ENCODE results near the gene PCDHA4. TPM values are rescaled to one million over a fixed set of nuclear protein-coding genes. Genes with fewer than 3 reads are reported as not detected.

The PCDHA4 gene
- total and polyA plus RNA-seq, 2 of the 13 experiments (the other 11 are each of a cell fraction or from before 2014, with no cell fraction given), result not detected

DNA sequence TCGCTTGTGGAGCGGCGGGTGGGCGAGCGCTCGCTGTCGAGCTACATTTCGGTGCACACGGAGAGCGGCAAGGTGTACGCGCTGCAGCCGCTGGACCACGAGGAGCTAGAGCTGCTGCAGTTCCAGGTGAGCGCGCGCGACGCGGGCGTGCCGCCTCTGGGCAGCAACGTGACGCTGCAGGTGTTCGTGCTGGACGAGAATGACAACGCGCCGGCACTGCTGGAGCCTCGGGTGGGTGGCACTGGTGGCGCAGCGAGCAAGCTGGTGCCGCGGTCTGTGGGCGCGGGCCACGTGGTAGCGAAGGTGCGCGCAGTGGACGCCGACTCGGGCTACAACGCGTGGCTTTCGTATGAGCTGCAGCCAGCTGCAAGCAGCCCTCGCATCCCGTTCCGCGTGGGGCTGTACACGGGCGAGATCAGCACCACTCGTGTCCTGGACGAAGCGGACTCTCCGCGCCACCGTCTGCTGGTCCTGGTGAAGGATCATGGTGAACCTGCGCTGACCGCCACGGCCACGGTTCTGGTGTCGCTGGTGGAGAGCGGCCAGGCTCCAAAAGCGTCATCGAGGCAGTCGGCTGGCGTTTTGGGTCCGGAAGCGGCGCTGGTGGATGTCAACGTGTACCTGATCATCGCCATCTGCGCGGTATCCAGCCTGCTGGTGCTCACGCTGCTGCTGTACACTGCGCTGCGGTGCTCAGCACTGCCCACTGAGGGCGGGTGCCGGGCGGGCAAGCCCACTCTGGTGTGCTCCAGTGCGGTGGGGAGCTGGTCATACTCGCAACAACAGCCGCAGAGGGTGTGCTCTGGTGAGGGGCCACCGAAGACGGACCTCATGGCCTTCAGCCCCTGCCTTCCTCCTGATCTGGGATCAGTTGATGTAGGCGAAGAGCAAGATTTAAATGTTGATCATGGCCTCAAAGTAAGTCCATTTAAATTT, 36.2 kb downstream of the PCDHA4 start:
- Histone ChIP-seq H4K20me1 (ENCODE audit: insufficient read depth, low read length) (no peaks in the 10 kb centered on the region), H3K9ac (ENCODE audit: insufficient read depth, low read depth, low read length) (no peak overlapping the region), H3K4me2 (ENCODE audit: low read depth, low read length) (no peak overlapping the region), H2AFZ (ENCODE audit: low read length) (no peak overlapping the region), H3K4me3 (replicated peaks in 1 of 3; ENCODE audit: insufficient read depth in 1 of 3, low read depth in 2 of 3, low read length in 3 of 3) (no peak overlapping the region), H3K27me3 (ENCODE audit: control insufficient read depth in 1 of 2, insufficient read depth in 2 of 2, low read length in 2 of 2) (no peaks in the 10 kb centered on the region), H3K9me3 (ENCODE audit: low read length) (no peaks in the 10 kb centered on the region), H3K36me3 (replicated peaks in 1 of 2; ENCODE audit: control insufficient read depth in 1 of 2, insufficient read depth in 2 of 2, low read length in 2 of 2) (no peaks in the 10 kb centered on the region), H3K79me2 (ENCODE audit: insufficient read depth, low read length) (no peaks in the 10 kb centered on the region), H3K4me1 (ENCODE audit: insufficient read depth, low read length) (no peaks in the 10 kb centered on the region), H3K27ac (ENCODE audit: extremely low read length, insufficient read depth, low read length) (no peak overlapping the region)
- ChIA-PET POLR2A (no interaction called here), CTCF (ENCODE audit: low intra/inter-chr PET ratio, low total read pairs) (no interaction called here)
- no peak for FAIRE-seq
- no peak for DNase-seq (ENCODE audit: low spot score)
- BruUV-seq (replicated peaks), result no TSS peak
- intact Hi-C loops (cut with micrococcal nuclease; ENCODE audit: unreplicated experiment), result no loop called here
- in situ Hi-C loops (cut with HindIII; ENCODE audit: extremely low pct_ligation_motif_present, low pct_unique_long_range_greater_than_20kb), result no loop called here
- no peak for ATAC-seq
- 80% methylated on average over 62 of the region's 87 CpGs for WGBS (ENCODE audit: low lambda C conversion rate)
- no peak for TF ChIP-seq ZNF550 (CRISPR knock-in tag; IDR thresholded peaks at IDR 0.05; ENCODE audit: borderline replicate concordance)
- TF ChIP-seq KDM5A (IDR thresholded peaks at IDR 0.05; ENCODE audit: borderline replicate concordance, low read length), result no peak
- no peak for TF ChIP-seq ZNF432 (CRISPR knock-in tag; IDR thresholded peaks at IDR 0.05; ENCODE audit: borderline replicate concordance)
- TF ChIP-seq FLYWCH1 (CRISPR knock-in tag; IDR thresholded peaks at IDR 0.05), result no peak
- TF ChIP-seq, protein P1, sequence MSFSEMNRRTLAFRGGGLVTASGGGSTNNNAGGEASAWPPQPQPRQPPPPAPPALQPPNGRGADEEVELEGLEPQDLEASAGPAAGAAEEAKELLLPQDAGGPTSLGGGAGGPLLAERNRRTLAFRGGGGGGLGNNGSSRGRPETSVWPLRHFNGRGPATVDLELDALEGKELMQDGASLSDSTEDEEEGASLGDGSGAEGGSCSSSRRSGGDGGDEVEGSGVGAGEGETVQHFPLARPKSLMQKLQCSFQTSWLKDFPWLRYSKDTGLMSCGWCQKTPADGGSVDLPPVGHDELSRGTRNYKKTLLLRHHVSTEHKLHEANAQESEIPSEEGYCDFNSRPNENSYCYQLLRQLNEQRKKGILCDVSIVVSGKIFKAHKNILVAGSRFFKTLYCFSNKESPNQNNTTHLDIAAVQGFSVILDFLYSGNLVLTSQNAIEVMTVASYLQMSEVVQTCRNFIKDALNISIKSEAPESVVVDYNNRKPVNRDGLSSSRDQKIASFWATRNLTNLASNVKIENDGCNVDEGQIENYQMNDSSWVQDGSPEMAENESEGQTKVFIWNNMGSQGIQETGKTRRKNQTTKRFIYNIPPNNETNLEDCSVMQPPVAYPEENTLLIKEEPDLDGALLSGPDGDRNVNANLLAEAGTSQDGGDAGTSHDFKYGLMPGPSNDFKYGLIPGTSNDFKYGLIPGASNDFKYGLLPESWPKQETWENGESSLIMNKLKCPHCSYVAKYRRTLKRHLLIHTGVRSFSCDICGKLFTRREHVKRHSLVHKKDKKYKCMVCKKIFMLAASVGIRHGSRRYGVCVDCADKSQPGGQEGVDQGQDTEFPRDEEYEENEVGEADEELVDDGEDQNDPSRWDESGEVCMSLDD (CRISPR knock-in tag; IDR thresholded peaks at IDR 0.05; ENCODE audit: borderline replicate concordance), result no peak
- TF ChIP-seq, protein P2, sequence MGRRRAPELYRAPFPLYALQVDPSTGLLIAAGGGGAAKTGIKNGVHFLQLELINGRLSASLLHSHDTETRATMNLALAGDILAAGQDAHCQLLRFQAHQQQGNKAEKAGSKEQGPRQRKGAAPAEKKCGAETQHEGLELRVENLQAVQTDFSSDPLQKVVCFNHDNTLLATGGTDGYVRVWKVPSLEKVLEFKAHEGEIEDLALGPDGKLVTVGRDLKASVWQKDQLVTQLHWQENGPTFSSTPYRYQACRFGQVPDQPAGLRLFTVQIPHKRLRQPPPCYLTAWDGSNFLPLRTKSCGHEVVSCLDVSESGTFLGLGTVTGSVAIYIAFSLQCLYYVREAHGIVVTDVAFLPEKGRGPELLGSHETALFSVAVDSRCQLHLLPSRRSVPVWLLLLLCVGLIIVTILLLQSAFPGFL (CRISPR knock-in tag; IDR thresholded peaks at IDR 0.05), result no peak
- TF ChIP-seq PCBP1 (IDR thresholded peaks at IDR 0.05; ENCODE audit: borderline replicate concordance, low read depth, low read length), result no peak
- no peak for TF ChIP-seq ZNF788 (CRISPR knock-in tag; IDR thresholded peaks at IDR 0.05; ENCODE audit: borderline replicate concordance)
- TF ChIP-seq NKX3-1 (CRISPR knock-in tag; IDR thresholded peaks at IDR 0.05), result no peak
- TF ChIP-seq, protein P3, sequence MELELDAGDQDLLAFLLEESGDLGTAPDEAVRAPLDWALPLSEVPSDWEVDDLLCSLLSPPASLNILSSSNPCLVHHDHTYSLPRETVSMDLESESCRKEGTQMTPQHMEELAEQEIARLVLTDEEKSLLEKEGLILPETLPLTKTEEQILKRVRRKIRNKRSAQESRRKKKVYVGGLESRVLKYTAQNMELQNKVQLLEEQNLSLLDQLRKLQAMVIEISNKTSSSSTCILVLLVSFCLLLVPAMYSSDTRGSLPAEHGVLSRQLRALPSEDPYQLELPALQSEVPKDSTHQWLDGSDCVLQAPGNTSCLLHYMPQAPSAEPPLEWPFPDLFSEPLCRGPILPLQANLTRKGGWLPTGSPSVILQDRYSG (CRISPR knock-in tag; IDR thresholded peaks at IDR 0.05), result no peak
- no peak for TF ChIP-seq LCORL (IDR thresholded peaks at IDR 0.05)
- no peak for TF ChIP-seq LCORL (CRISPR knock-in tag; IDR thresholded peaks at IDR 0.05)
- TF ChIP-seq, protein P4, sequence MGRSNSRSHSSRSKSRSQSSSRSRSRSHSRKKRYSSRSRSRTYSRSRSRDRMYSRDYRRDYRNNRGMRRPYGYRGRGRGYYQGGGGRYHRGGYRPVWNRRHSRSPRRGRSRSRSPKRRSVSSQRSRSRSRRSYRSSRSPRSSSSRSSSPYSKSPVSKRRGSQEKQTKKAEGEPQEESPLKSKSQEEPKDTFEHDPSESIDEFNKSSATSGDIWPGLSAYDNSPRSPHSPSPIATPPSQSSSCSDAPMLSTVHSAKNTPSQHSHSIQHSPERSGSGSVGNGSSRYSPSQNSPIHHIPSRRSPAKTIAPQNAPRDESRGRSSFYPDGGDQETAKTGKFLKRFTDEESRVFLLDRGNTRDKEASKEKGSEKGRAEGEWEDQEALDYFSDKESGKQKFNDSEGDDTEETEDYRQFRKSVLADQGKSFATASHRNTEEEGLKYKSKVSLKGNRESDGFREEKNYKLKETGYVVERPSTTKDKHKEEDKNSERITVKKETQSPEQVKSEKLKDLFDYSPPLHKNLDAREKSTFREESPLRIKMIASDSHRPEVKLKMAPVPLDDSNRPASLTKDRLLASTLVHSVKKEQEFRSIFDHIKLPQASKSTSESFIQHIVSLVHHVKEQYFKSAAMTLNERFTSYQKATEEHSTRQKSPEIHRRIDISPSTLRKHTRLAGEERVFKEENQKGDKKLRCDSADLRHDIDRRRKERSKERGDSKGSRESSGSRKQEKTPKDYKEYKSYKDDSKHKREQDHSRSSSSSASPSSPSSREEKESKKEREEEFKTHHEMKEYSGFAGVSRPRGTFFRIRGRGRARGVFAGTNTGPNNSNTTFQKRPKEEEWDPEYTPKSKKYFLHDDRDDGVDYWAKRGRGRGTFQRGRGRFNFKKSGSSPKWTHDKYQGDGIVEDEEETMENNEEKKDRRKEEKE (IDR thresholded peaks at IDR 0.05), result no peak
- TF ChIP-seq, protein P5, sequence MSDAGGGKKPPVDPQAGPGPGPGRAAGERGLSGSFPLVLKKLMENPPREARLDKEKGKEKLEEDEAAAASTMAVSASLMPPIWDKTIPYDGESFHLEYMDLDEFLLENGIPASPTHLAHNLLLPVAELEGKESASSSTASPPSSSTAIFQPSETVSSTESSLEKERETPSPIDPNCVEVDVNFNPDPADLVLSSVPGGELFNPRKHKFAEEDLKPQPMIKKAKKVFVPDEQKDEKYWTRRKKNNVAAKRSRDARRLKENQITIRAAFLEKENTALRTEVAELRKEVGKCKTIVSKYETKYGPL (CRISPR knock-in tag; IDR thresholded peaks at IDR 0.05), result no peak
- TF ChIP-seq MXI1 (IDR thresholded peaks at IDR 0.05; ENCODE audit: borderline replicate concordance, low read depth, low read length), result no peak

Data from HepG2 (cell line).